GM12878 (cell line): ENCODE measurements around the gene CHD1. TPM values are rescaled to one million over a fixed set of nuclear protein-coding genes. Genes with fewer than 3 reads are reported as not detected.

Experiments used
- ATAC-seq: fragments of 200-7000 bp; cut with Tn5 transposase; 3 replicates; pipeline ENCODE4 v1.9.1; 2020; ENCODE audit warnings: mild to moderate bottlenecking, moderate library complexity
- BruUV-seq: library from RNA; stranded (reverse); fragments of 400-500 nt; replicated peaks from 2 replicates; lab custom pipeline; 2021; lab: Mats Ljungman, UMichigan
- CTCF ChIA-PET: fragments of 300-600 bp; sonication (Branson Sonifier 250); formaldehyde crosslinking; extraction: SDS; loops from one replicate; lab custom pipeline; 2021; ENCODE audit warnings: inconsistent platforms; lab: Yijun Ruan, JAX
- POLR2A ChIA-PET: fragments of 350-600 bp; formaldehyde crosslinking; extraction: SDS; loops from one replicate; lab custom pipeline; 2021; ENCODE audit warnings: inconsistent platforms; lab: Charles Lee
- RAD21 ChIA-PET: fragments of 300-600 bp; sonication (Branson Sonifier 250); formaldehyde crosslinking; loops from one replicate; lab custom pipeline; 2023; ENCODE audit warnings: antibody characterized with exemption; ENCODE audit not compliant: unreplicated experiment; lab: Charles Lee
- SMC1A ChIA-PET: fragments of 300-600 bp; sonication (Branson Sonifier 250); formaldehyde crosslinking; loops from one replicate; lab custom pipeline; 2023; ENCODE audit not compliant: unreplicated experiment, uncharacterized antibody; lab: Charles Lee
- DNase-seq: peaks from one replicate; pipeline ENCODE4 v3.0.0-alpha.2; 2011; ENCODE audit warnings: low read depth, low spot score
- FAIRE-seq: peaks from 3 replicates; lab custom pipeline; 2011; peaks lifted over from hg19 to GRCh38; lab: Jason Lieb, UNC
- H2AFZ ChIP-seq: 2 replicates; pipeline ENCODE4 v1.6.0; 2011; ENCODE audit warnings: low read depth, low read length, control low read depth; ENCODE audit not compliant: control insufficient read depth
- H3K27ac ChIP-seq: 2 replicates; pipeline ENCODE4 v1.5.1; 2011; ENCODE audit warnings: control low read depth; ENCODE audit not compliant: control insufficient read depth, insufficient read depth
- H3K27me3 ChIP-seq, 2 experiments: replicated peaks in 1 of 2; 2 replicates each; pipeline versions ENCODE4 v1.6.0 to v1.6.1; 2011; ENCODE audit warnings: low read length in 1 of 2; ENCODE audit not compliant: control insufficient read depth in 2 of 2, insufficient read depth in 2 of 2
- H3K36me3 ChIP-seq, 2 experiments: 2 replicates each; pipeline ENCODE4 v1.5.1; 2011; ENCODE audit warnings: low read length in 1 of 2; ENCODE audit not compliant: control insufficient read depth in 2 of 2, insufficient read depth in 2 of 2
- H3K4me1 ChIP-seq: 2 replicates; pipeline ENCODE4 v1.6.1; 2011; ENCODE audit warnings: mild to moderate bottlenecking, low read length, moderate library complexity, mixed read lengths; ENCODE audit not compliant: control insufficient read depth, insufficient read depth
- H3K4me2 ChIP-seq: 2 replicates; pipeline ENCODE4 v1.6.0; 2011; ENCODE audit warnings: control low read depth; ENCODE audit not compliant: control insufficient read depth, insufficient read depth
- H3K4me3 ChIP-seq: fragments of 200-600 bp; sonication (generic); 2 replicates; pipeline ENCODE4 v1.5.1; 2016
- H3K79me2 ChIP-seq: 2 replicates; pipeline ENCODE4 v1.6.0; 2011; ENCODE audit warnings: low read length; ENCODE audit not compliant: control insufficient read depth, insufficient read depth
- H3K9ac ChIP-seq: 2 replicates; pipeline ENCODE4 v1.8.0; 2011; ENCODE audit warnings: low read length, control low read depth, mixed read lengths; ENCODE audit not compliant: control insufficient read depth, insufficient read depth
- H3K9me3 ChIP-seq: replicated peaks from 3 replicates; pipeline ENCODE4 v1.5.1; 2011; ENCODE audit warnings: mild to moderate bottlenecking, low read length; ENCODE audit not compliant: control insufficient read depth, insufficient read depth
- H4K20me1 ChIP-seq: 2 replicates; pipeline ENCODE4 v1.6.0; 2011; ENCODE audit not compliant: control insufficient read depth, insufficient read depth
- CHD2 ChIP-seq: IDR thresholded peaks from 2 replicates; pipeline ENCODE4 v1.6.1; 2011; ENCODE audit warnings: low read depth, low read length, improper control_type of control experiment, borderline replicate concordance
- CREB1 ChIP-seq: IDR thresholded peaks from 2 replicates; pipeline ENCODE4 v1.6.1; 2012; ENCODE audit warnings: low read depth, mild to moderate bottlenecking, inconsistent platforms
- E2F8 ChIP-seq: fragments of 450-650 bp; IDR thresholded peaks from 2 replicates; pipeline ENCODE4 v1.6.1; 2018; ENCODE audit warnings: mild to moderate bottlenecking, low read depth, moderate library complexity; ENCODE audit not compliant: partially characterized antibody
- EGR1 ChIP-seq, 2 experiments: IDR thresholded peaks; 1 replicate in 1 of 2; 2 replicates in 1 of 2; pipeline ENCODE4 v1.6.1; 2011 to 2012; ENCODE audit warnings: low read depth in 2 of 2, low read length in 2 of 2, borderline replicate concordance in 1 of 2, mild to moderate bottlenecking in 1 of 2, moderate library complexity in 1 of 2
- IRF3 ChIP-seq: fragments of 450-650 bp; IDR thresholded peaks from 2 replicates; pipeline ENCODE4 v1.6.1; 2014; ENCODE audit warnings: mild to moderate bottlenecking
- NRF1 ChIP-seq: conservative IDR thresholded peaks from 2 replicates; pipeline ENCODE4 v1.6.1; 2011; ENCODE audit warnings: mild to moderate bottlenecking, low read depth, low read length, improper control_type of control experiment
- PRDM15 ChIP-seq: fragments of 450-650 bp; formaldehyde crosslinking; IDR thresholded peaks from 2 replicates; pipeline ENCODE4 v1.4.0; 2020; ENCODE audit warnings: mild to moderate bottlenecking, moderate library complexity
- RCOR1 ChIP-seq: conservative IDR thresholded peaks from 2 replicates; pipeline ENCODE4 v1.6.1; 2012; ENCODE audit warnings: low read depth, low read length, improper control_type of control experiment
- SMAD5 ChIP-seq: IDR thresholded peaks from 2 replicates; pipeline ENCODE4 v1.6.1; 2016; ENCODE audit warnings: antibody characterized with exemption, low read depth
- ZNF217 ChIP-seq: fragments of 450-650 bp; IDR thresholded peaks from 2 replicates; pipeline ENCODE4 v1.6.1; 2017; ENCODE audit warnings: antibody characterized with exemption, mild to moderate bottlenecking
- WGBS: methylation state at CpG from one replicate; pipeline ENCODE4 v1.1.6; 2016; ENCODE audit warnings: low lambda C conversion rate; ENCODE audit not compliant: insufficient replicate concordance, insufficient coverage; ENCODE audit errors: missing lambda C conversion rate; 5-methylcytosine and 5-hydroxymethylcytosine counted together
- in situ Hi-C: fragments of 300-500 bp; cut with MboI; formaldehyde crosslinking; loops from 9 replicates; pipeline ENCODE4 v1.14.3; 2018; ENCODE audit warnings: mixed read lengths
- intact Hi-C: fragments of 100-400 bp; cut with micrococcal nuclease; formaldehyde crosslinking; loops from one replicate; pipeline ENCODE4 v1.14.2; 2022; ENCODE audit not compliant: unreplicated experiment
- polyA plus RNA-seq, 11 experiments: library from polyadenylated mRNA; depleted of rRNA in 4 of 11; unstranded in 6 of 11; stranded (reverse) in 5 of 11; fragments of >200 nt; fragmentation: Nextera tagmentation in 4 of 11; fragmentation: Illumina TruSeq in 1 of 11; extraction: Ambion mirVana in 4 of 11; extraction: Trizol in 1 of 11; gene quantifications; 1 replicate in 1 of 11; 2 replicates in 10 of 11; pipeline versions ENCODE4 v1.2.1 to v1.2.3, GENCODE V29; 2011 to 2016; ENCODE audit warnings: inconsistent platforms in 2 of 11, missing spikeins in 2 of 11, low read depth in 1 of 11
- total RNA-seq, 4 experiments: library from RNA; depleted of rRNA in 3 of 4; stranded (reverse); fragments of >200 nt in 3 of 4; fragmentation: Illumina TruSeq in 1 of 4; extraction: Trizol in 1 of 4; gene quantifications; 2 replicates each; pipeline versions ENCODE4 v1.2.1 to v1.2.3, GENCODE V29; 2013 to 2021

Gene CHD1
- total and polyA plus RNA-seq, 10 of the 15 experiments (the other 5 are each of a cell fraction or from before 2014, with no cell fraction given), result 25.5 to 158 (median 50.5) TPM

- Histone ChIP-seq H3K36me3 (no peaks in the 10 kb centered on the region), H3K9me3 (peaks cover 5% of the 10 kb centered on the region; the same call in 1 of the 3 replicates), H3K79me2 (no peaks in the 10 kb centered on the region), H2AFZ (no peak overlapping the region), H3K9ac (no peak overlapping the region), H3K27ac (no peak overlapping the region), H3K4me1 (no peaks in the 10 kb centered on the region), H3K4me2 (no peak overlapping the region), H3K4me3 (no peak overlapping the region), H3K27me3 (no peaks in the 10 kb centered on the region), H4K20me1 (no peaks in the 10 kb centered on the region)
- TF ChIP-seq NRF1, result no peak
- TF ChIP-seq CHD2, result no peak
- no peak for TF ChIP-seq ZNF217
- TF ChIP-seq EGR1 (IDR thresholded peaks at IDR 0.05; ENCODE audit: borderline replicate concordance in 1 of 2, low read depth in 2 of 2, low read length in 2 of 2), result no peak
- TF ChIP-seq RCOR1, result no peak
- TF ChIP-seq CREB1, result no peak
- TF ChIP-seq IRF3, result no peak
- no peak for TF ChIP-seq SMAD5
- TF ChIP-seq PRDM15 (CRISPR knock-in tag), result no peak
- TF ChIP-seq E2F8, result no peak
- intact Hi-C loops (no loop called here), in situ Hi-C loops (no loop called here)
- BruUV-seq, result no TSS peak
- ChIA-PET SMC1A (interaction anchor here (1.6 kb wide), 1 partner anchor 9 kb away, joined by 7 read pairs; no protein-coding TSS in a partner anchor), CTCF (interaction anchor here (0.6 to 1.2 kb wide), 2 partner anchors 12 to 217 kb away, joined by 3 to 4 read pairs; no protein-coding TSS in a partner anchor), RAD21 (no interaction called here), POLR2A (no interaction called here)
- FAIRE-seq, result no peak
- DNase-seq, result no peak
- WGBS, result no CpG with 5 or more reads among the region's 3 CpGs
- ATAC-seq, result no peak
Observed at GRCh38 chr5:98843481-98843880, 85.3 kb downstream of the CHD1 start.
